ENCODE data around the gene RNF213. TPM values are rescaled to one million over a fixed set of nuclear protein-coding genes. Genes with fewer than 3 reads are reported as not detected.
"Not testable (repeated sequence)": the region's sequence is repeated elsewhere in the genome, so short reads cannot be mapped to it uniquely, and the experiment has no call there.

The RNF213 gene
- total RNA-seq, 1 donor = 198 TPM

DNA sequence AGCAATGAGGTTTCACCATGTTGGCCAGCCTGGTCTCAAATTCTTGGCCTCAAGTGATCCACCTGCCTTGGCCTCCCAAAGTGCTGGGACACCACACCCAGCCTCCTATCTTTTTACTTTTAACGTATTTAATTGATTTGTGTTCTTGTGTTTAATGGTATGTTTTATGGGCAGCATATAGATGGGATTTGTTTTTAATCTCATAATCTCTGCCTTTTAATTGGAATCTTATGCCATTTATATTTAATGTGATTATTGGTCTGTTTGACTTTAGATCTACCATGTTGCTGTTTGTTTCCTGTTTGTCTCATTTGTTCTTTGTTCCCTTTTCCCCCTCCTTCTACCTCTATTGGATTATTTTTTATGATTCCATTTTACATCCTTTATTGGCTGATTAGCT lies 28.2 kb upstream of the RNF213 start:
- H3K4me3 ChIP-seq (ENCODE audit: low read depth, low read length) = no peak overlapping the region
- TF ChIP-seq, protein P1, sequence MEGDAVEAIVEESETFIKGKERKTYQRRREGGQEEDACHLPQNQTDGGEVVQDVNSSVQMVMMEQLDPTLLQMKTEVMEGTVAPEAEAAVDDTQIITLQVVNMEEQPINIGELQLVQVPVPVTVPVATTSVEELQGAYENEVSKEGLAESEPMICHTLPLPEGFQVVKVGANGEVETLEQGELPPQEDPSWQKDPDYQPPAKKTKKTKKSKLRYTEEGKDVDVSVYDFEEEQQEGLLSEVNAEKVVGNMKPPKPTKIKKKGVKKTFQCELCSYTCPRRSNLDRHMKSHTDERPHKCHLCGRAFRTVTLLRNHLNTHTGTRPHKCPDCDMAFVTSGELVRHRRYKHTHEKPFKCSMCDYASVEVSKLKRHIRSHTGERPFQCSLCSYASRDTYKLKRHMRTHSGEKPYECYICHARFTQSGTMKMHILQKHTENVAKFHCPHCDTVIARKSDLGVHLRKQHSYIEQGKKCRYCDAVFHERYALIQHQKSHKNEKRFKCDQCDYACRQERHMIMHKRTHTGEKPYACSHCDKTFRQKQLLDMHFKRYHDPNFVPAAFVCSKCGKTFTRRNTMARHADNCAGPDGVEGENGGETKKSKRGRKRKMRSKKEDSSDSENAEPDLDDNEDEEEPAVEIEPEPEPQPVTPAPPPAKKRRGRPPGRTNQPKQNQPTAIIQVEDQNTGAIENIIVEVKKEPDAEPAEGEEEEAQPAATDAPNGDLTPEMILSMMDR (IDR thresholded peaks at IDR 0.05; ENCODE audit: insufficient read depth, low read depth, low read length) = no peak
- no peak for DNase-seq (ENCODE audit: low read depth)

DNA sequence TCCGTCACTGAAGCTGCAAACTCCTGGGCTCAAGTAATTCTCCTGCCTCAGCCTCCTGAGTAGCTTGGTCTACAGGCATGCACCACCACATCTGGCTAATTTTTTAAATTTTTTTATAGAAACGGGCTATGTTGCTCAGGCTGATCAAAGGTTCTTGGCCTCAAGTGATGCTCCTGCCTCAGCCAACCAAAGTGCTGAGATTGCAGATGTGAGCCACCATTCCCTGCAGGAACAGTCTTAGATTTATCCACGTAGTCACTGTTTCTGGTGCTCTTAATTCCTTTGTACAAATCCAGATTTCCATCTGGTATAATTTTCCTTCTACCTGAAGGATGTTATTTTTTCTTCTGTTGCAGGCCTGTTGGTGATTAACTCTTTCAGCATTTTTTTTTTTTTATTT lies 27.4 kb upstream of the RNF213 start:
- no peak overlapping the region for H3K4me3 ChIP-seq (ENCODE audit: low read depth, low read length)
- TF ChIP-seq, protein P1 (IDR thresholded peaks at IDR 0.05; ENCODE audit: insufficient read depth, low read depth, low read length) = no peak
- DNase-seq (ENCODE audit: low read depth) = no peak

DNA sequence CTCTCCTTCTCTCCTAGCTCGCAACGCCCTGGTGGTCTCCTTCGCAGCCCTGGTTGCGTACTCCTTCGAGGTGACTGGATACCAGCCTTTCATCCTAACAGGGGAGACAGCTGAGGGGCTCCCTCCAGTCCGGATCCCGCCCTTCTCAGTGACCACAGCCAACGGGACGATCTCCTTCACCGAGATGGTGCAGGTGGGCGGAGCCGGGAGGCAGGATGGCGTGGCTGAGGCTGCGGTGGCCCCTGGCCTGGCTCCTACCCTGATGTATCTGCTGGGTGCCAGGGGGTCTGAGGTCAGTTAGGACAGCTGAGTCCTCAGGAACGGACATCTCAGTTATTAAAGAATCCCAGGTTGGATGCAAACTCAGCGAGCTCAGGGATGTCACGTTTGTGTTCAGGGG lies 23.7 kb upstream of the RNF213 start:
- no peak overlapping the region for H3K4me3 ChIP-seq (ENCODE audit: low read depth, low read length)
- no peak for DNase-seq (ENCODE audit: low read depth)
- TF ChIP-seq, protein P1 (IDR thresholded peaks at IDR 0.05; ENCODE audit: insufficient read depth, low read depth, low read length) = no peak

DNA sequence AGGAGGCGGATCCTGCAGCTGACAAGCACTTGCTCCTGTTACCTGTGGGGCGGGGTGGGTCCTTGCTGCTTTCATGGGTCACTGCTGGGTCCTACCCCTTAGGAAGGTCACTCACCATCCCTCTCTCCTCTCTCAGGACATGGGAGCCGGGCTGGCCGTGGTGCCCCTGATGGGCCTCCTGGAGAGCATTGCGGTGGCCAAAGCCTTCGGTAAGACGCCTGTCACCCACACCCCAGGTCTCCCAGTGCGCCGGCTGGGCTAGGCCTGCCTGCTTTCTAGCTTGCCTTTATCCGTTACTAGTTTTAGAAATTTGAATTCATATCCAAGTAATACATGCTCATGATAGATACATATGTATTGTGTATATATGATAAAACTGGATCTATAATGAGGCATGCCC lies 23.3 kb upstream of the RNF213 start:
- H3K4me3 ChIP-seq (ENCODE audit: low read depth, low read length) = no peak overlapping the region
- DNase-seq (ENCODE audit: low read depth) = no peak

DNA sequence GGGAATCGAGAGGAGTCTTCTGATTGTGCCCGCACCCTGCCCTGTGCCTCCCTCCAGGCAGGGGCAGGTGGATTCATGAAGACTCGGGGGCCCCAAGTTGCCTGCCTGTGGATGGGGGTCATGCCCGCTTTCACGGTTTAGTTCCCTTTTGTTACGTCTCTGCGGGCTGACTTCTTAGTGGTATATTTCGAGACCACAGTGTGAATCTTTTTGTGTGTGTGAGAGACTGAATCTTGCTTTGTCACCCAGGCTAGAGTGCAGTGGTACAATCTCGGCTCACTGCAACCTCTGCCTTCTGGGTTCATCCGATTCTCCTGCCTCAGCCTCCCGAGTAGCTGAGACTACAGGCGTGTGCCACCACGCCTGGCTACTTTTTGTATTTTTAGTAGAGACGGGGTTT lies 18.1 kb upstream of the RNF213 start:
- TF ChIP-seq, protein P1 (IDR thresholded peaks at IDR 0.05; ENCODE audit: insufficient read depth, low read depth, low read length) = no peak

More for the DNA sequence above, 23.3 kb upstream of the RNF213 start:
- TF ChIP-seq, protein P1 (IDR thresholded peaks at IDR 0.05; ENCODE audit: insufficient read depth, low read depth, low read length) = no peak

DNA sequence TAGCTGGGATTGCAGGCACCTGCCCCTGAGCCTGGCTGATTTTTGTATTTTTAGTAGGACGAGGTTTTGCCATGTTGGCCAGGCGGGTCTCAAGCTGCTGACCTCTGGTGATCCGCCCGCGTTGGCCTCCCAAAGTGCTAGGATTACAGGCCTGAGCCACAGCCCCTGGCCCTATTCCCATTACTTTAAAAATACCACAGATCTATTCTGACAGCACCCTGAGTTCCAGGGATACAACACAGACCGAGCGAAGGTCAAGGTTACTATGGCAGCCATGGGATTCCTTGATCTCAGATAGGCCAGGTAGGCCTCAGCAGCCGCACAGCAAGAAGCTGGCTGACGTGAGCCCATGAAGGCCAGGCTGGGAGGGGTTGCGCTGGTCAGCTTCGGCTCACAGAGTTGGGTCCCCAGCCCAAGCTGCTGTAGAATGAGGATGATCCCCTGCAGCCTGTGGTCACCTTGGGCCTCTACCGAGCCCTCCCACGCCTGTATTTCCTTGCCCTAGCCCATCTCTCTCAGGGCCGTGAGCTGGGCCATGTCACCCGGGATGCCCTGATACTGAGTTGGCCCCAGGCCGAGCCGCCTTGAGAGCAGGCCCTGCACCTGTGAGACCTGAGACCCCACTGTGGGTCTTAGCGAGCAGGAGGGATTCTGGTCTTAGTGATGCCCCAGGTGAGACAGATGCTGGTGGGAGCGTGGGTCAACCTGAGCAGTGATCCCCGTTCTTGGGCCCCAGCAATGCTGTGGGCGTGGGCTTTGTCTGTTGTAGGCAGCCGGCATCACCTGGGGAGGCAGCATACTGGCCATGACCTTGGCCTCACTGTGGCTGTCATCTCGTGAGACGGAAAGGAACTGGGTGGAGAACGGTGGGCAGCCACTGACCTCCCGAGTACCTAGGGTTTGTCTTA lies 16.9 kb upstream of the RNF213 start:
- DNase-seq (ENCODE audit: low read depth) = no peak
- TF ChIP-seq, protein P1 (IDR thresholded peaks at IDR 0.05; ENCODE audit: insufficient read depth, low read depth, low read length) = no peak
- H3K4me3 ChIP-seq (ENCODE audit: low read depth, low read length) = no peak overlapping the region

More for the DNA sequence above, 18.1 kb upstream of the RNF213 start:
- DNase-seq (ENCODE audit: low read depth) = no peak
- no peak overlapping the region for H3K4me3 ChIP-seq (ENCODE audit: low read depth, low read length)

DNA sequence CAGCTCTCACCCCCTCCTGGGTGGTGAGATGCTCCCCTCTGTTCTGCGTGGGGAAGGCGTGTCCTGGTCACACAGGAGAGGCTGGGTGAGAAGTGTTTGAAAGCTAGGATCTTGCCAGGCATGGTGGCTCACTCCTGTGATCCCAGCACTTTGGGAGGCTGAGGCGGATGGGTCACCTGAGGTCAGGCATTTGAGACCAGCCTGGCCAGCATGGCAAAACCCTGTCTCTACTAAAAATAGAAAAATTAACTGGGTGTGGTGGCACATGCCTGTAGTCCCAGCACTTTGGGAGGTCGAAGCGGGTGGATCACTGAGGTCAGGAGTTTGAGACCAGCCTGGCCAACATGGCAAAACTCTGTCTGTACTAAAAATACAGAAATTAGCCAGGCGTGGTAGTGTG lies 16.2 kb upstream of the RNF213 start:
- DNase-seq (ENCODE audit: low read depth); H3K4me3 ChIP-seq (ENCODE audit: low read depth, low read length): not testable (repeated sequence)

Data from fibroblast of villous mesenchyme (primary cell).